GM12872 (cell line): Measurements from ENCODE around the gene ZNF3.

Source experiments
- TF ChIP-seq, protein P1 (sequence below): IDR thresholded peaks from 3 replicates; pipeline ENCODE4 v1.5.1; 2011; ENCODE audit warnings: low read depth, mild to moderate bottlenecking, low read length, moderate library complexity; ENCODE audit not compliant: insufficient read depth

The ZNF3 gene

DNA sequence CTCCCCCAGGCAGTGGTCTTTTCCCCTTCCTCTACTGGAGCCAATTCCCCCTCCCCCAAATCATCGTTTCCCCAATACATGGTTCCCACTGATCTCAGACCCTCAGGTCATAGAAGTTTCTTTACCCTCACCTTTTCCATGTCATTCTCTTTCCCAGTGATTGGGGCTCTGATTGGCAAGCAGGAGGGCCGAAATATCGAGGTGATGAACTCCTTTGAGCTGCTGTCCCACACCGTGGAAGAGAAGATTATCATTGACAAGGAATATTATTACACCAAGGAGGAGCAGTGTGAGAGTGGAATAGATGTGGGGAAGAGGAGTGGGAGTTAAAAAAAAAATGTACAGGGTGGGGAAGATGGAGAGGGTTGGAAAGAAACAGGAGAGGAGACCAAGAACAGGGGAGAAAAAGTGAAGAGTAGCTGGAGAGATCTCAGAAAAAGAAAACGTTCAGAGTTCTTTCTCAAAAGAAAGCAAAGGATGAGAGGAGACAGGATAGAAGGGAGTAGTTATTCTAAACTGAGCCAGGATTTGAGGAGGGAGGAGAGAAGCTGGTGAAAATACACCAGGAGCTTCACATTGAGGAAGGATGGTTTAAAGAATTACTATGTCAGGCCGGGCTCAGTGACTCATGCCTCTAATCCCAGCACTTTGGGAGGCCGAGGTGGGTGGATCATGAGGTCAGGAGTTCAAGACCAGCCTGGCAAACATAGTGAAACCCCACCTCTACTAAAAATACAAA, 8.1 kb upstream of the ZNF3 start:
- TF ChIP-seq, protein P1, sequence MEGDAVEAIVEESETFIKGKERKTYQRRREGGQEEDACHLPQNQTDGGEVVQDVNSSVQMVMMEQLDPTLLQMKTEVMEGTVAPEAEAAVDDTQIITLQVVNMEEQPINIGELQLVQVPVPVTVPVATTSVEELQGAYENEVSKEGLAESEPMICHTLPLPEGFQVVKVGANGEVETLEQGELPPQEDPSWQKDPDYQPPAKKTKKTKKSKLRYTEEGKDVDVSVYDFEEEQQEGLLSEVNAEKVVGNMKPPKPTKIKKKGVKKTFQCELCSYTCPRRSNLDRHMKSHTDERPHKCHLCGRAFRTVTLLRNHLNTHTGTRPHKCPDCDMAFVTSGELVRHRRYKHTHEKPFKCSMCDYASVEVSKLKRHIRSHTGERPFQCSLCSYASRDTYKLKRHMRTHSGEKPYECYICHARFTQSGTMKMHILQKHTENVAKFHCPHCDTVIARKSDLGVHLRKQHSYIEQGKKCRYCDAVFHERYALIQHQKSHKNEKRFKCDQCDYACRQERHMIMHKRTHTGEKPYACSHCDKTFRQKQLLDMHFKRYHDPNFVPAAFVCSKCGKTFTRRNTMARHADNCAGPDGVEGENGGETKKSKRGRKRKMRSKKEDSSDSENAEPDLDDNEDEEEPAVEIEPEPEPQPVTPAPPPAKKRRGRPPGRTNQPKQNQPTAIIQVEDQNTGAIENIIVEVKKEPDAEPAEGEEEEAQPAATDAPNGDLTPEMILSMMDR = no peak

DNA sequence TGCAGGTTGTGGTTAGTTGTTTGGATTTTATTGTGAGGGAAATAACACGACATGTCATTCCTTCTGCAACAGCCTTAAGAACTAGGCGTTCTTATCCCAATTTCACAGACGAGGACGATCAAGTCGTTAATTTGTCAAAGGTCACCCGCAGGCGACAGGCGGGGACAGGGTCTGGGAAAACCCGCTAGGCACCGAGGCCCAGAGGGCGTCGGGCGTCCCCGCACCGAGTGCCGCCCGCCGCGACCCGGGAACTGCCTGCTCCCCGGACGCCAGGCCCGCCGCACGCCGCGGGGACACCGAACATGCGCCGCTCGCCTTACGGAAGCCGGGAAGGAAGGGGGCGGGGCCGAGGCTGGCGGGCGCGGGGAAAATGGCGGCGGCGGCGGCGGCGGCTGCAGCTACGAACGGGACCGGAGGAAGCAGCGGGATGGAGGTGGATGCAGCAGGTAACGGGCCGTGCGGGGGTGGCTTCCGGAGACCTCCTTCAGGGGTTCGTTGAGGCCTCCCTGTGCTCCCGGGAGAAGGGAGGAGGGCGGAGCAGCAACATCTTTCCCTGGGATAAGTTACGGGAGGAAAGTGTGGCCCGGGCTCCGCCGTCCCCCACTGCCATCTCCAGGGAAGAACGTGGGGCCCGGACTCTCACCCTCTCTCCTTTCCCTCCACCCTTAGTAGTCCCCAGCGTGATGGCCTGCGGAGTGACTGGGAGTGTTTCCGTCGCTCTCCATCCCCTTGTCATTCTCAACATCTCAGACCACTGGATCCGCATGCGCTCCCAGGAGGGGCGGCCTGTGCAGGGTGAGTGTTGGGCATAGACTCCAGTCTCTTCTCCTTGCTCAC, 7.3 kb upstream of the ZNF3 start, which contains the start of gene COPS6:
TSS of gene COPS6 (plus strand) at position 349 of the 837 bp plus-strand sequence. CDS start at position 371, 22 bp downstream.
- TF ChIP-seq, protein P1 = no peak

DNA sequence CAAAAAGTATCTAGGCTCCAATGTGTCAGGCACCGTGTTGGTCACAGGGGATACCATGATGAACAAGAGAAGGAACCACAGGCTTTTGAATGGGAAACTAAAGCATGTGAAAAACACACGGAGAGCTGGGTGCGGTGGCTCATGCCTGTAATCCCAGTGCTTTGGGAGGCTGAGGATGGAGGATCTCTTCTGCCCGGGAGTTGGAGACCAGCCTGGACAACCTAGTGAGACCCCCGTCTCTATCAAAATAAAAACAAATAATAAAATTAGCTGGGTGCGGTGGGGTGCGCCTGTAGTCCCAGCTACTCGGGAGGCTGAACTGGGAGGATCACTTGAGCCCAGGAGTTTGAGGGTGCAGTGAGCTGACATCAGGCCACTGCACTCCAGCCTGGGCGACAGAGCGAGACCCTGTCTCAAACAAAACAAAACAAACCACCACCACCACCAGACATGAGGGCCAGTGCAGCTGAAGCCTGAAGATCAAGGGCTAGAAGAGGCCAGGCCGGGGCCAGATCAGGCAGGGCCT, 6.6 kb upstream of the ZNF3 start:
- TF ChIP-seq, protein P1 = no peak

DNA sequence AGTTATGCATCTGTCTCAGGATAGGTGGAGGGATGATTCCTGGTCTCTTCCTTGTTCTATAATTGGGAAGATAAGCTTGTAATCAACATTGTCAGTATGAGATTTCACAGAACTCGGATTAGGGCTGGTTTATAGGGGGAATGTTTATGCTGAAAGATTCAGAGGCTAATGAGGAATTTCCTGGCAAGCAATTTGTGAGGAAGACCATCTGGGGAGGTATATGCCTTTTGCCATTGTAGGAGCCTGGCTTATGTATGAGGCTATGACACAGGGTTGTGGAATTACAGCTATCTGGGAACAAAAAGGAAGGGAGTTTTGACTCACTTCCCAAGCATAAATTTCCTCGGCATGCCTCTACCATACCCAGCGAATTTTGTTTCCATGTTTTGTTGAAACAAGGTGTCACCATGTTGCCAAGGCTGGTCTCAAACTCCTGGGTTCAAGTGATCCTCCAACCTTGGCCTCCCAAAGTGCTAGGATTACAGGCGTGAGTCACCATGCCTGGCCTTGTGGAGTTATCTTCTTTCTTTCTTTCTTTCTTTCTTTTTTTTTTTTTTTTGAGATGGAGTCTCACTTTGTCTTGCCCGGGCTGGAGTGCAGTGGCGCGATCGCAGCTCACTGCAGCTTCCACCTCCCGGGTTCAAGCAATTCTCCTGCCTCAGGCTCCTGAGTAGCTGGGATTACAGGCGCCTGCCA, 5.7 kb upstream of the ZNF3 start:
- TF ChIP-seq, protein P1 = no peak

DNA sequence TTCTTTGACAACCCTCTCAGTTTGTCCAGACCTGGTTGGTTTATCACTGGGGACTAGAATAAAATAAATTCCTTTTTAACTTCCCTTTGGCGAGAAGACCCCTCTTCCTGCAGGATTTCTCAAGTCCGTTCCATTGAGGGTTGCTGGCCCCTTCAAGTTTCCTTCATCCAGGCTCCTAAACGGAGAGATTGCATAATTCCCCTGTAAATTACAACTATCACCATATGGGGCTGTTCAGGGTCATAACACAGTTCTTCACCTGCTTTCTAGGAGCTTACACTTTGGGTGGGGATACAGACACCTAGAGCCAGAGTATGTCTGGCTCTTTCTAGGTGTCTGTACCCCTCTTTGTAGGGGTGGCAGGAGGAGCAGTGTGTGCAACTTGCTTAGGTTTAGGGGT, 4.0 kb upstream of the ZNF3 start:
- TF ChIP-seq, protein P1 = no peak

DNA sequence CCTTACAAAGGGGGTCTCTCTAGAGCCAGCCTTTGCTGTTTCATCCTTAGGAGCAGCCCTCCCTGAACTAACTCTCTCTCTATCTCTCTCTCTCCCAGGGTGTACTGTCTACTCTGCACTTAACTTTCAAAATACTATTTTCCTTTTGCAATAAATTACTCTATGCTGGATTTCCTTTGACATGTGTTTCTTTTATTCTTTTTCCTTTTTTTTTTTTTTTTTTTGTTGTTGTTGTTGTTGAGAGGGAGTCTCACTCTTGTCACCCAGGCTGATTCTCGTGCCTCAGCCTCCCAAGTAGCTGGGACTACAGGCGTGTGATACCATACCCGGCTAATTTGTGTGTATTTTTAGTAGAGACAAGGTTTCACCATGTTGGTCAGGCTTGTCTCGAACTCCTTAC, 1.5 kb upstream of the ZNF3 start:
- TF ChIP-seq, protein P1 = no peak
